CD4-positive, alpha-beta T cell treated with Interferon alpha-2 for 1 hour (primary cell): ENCODE measurements around the gene PDE4D.
A peak's percentile ranks its signal among the peaks of the same experiment; 100 is the strongest.

ENCODE experiments used
- DNase-seq, 2 donors: peaks; one replicate each; pipeline ENCODE4 v3.0.0-alpha.2; 2020 to 2022

PDE4D gene

GRCh38 chr5:59125011-59125961, 768.2 kb downstream of the PDE4D start:
- DNase-seq, result peak in 1 of 2 donors; percentile 23

DNA sequence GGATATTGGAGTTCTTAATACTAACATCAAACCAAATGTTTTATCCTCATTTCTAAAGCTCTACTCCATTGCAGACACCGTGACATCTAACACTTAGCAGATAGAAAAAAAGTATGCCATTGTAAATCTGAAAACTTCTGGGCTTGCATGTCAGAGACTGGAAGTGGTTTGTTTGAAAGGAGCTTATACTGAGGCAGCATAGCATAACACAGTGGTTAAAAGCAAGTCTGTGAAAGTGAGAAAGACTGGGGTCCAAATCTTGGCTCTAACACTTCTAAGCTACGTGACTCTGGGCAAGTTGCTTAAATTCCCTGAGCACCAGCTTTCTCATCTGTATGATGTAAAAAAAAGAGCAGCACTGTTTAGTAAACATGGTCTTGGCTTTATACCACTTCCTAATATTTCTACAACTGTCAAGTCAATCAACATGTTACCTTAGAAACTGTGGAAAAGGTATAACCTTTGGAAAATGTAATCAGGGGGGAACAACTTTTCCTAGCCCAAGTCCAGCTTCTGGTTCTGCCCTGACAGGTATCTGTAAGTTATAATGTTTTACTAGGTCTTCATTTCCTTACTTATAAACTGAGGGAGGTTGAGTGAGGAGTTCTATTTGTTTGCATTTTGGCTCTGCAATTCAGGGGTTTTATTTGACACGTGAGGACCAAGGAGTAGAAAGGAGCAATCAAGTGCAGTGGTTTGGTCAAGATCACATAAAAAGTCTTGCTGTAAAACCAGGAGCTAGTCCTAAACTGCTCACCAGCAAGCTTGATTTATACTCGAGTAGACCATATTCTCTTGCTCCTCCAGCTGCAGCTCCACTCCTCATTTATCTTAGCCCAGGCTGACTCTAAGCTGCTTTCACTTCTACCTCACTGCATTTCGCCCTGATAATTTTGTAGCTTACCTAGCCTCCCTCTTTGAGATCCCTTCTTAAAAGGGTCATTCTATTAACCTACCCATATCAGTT, 769.6 kb downstream of the PDE4D start:
- DNase-seq, result peak in 1 of 2 donors; percentile 52

DNA sequence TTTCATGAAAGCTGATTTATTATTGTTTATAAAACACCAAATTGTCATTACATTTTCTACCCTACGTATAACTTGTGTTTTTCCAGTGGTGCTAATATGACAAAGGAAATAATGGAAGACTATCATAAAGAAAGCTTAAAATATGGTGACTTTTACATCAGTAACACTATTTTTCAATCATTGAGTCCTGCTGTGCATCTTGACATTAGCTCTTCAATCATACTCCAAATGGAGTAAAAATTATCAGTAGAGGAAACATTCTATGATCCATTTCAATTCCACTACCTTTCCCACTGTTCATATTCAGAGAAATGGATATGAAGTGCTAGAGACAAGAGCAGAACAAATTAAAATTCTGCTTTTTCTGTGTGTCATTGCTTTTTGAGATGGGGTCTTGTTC, 774.0 kb downstream of the PDE4D start:
- DNase-seq, result no peak

DNA sequence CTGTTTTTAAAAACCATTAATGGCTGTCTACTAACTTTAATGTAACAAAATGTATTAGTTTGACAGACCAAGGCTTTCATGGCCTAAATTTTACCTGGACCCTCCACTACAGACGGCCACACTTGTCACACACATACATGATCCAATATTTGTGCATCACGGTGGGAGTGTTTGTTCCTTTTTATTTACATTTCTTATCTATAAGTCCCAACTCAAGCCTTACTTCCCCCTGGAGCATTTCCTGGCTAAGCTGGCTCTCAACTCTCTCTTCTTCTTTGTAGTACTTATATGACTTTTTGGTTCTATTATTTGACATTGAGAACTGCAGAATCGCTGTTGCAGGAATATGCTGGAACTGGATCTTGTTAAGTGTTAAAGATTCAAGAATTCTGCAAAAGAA, 776.2 kb downstream of the PDE4D start:
- no peak for DNase-seq

- DNase-seq, result no peak
These were observed 777.2 kb downstream of the PDE4D start for GRCh38 chr5:59116231-59116865.

- no peak for DNase-seq
These were observed 778.2 kb downstream of the PDE4D start for GRCh38 chr5:59115345-59115744.

DNA sequence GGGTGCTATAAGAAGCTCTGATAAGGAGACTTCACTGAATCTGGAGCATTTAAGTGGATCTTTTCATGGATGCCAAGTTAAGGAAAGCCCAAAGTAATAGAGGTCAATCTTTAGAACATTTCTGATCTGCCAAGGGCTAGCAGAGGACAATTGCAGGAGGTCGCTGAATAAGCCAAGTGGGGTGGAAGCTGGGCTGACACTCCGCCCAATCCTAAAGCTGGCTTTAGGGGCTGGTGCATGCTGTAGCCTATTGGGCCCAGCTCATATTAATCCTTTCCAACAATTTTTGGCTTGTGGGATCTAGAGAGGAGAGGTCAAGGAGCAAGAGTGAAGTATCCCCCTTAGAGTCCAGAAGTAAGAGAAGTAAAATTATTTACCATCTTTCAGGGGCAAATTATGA, 784.1 kb downstream of the PDE4D start:
- no peak for DNase-seq

- DNase-seq, result no peak
These were observed 785.8 kb downstream of the PDE4D start for GRCh38 chr5:59107692-59108091.

DNA sequence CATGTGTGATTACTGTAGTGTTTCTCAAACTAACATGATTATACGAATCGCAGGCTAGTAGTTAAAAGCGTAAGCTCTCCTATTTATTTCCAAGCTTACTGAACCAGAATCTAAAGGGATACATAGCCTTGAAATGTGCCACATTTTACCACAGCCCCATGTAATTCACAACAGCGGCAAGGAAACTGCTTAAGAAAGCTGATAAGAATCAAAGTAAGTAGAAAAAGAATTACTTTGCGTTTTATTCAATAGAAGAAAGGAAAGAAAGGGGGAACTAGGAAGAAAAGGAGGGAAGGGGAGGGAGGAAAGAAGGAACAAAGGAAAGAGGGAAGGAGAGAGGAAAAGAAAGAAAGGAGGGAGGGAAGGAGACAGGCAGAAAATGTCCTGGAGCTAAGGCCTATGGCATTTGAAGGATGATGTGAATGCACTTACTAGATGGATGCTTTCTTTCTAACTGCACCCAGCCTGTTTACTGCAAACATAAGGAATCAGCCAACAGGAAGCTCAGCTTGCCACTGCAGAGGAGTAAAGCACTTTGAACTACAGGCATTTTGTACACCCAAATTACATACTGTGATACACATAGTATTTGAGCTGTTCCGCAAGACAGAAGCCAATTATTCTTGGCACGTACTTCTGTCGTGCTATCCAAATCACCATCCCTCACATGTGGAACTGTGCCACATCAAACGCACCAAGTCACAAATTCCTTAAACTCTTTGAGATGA, 789.0 kb downstream of the PDE4D start:
- DNase-seq, result no peak

- DNase-seq, result no peak
These were observed 790.2 kb downstream of the PDE4D start for GRCh38 chr5:59103303-59103702.

GRCh38 chr5:59102437-59102836, 791.1 kb downstream of the PDE4D start:
- DNase-seq, result no peak

- no peak for DNase-seq
These were observed 792.7 kb downstream of the PDE4D start for GRCh38 chr5:59100875-59101274.

DNA sequence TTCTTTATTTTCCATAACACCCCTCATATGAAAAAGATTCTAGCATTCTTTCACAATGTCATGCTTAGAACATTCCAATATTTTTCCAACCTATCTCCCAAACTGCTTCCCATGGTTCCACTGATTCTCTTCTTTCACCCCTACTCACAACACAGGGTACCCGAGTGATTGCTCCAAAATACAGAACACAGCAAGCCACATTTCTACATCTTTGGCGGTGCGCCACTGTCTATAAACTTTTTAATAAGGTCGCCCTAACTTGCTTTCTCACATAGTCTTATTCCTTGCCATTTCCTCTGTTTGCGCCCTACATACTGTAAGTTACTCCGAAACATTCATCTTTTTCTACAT, 793.6 kb downstream of the PDE4D start:
- no peak for DNase-seq

- DNase-seq, result peak; percentile 36 to 73
These were observed 794.1 kb downstream of the PDE4D start for GRCh38 chr5:59099270-59099994.

GRCh38 chr5:59098743-59099142, 794.8 kb downstream of the PDE4D start:
- no peak for DNase-seq

DNA sequence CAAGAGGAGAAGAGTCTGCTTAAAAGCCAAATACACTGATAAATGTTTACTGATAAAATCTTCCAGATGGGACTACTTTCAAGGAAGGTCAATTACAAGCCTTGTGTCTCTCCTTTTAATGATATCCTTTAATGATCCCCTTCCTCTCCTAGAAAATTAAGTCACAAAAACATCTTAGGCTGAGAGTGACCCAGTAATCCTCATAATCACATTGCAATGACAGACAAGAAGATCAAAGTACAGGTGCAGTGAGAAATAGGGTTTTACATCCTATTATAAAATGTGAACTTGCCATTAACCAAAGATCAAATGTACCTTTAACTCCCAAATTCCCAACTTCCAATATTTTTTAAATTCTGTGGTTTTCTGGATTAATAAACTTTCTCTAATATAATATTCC, 795.8 kb downstream of the PDE4D start:
- no peak for DNase-seq

DNA sequence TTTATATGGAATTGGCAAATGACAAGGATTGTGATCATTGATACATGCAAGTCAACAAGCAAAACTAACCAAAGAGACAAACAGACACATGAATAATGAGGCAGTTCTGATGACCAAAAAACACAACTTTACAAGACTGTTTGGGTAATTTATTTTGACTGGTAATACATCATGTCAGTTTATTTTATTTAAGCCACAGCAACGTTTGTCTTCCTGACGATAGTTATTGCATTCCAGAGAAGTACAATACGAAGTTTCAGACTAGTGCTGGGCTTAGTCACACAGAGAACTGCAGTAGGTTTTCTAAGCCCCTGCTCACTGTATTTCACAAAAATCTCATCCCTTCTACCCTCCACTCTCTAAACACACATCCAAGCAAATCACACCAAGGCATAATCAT, 796.4 kb downstream of the PDE4D start:
- DNase-seq, result no peak

GRCh38 chr5:59095480-59095879, 798.0 kb downstream of the PDE4D start:
- no peak for DNase-seq

GRCh38 chr5:59094864-59095263, 798.7 kb downstream of the PDE4D start:
- DNase-seq, result no peak

- DNase-seq, result no peak
These were observed 800.2 kb downstream of the PDE4D start for GRCh38 chr5:59093329-59093728.

DNA sequence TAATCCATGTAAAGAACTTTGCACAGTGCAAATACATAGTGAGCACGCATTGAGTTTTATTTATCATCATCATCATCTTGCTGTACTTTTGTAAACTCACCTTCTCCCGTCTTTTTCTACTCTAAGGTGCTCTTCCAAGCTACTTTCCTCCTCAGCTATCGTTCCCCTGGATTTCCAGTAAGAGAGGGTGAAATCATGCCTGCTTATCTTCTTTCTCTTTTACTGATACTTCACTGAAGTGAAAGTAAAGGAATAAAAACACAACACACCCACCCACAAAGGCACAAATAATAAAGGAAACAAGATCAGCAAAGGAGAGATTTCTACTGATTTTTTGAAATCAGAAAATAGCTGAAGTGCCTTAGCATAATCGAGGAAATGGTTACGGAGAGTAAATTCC, 800.8 kb downstream of the PDE4D start:
- no peak for DNase-seq

- no peak for DNase-seq
These were observed 801.6 kb downstream of the PDE4D start for GRCh38 chr5:59091965-59092364.
